ENCODE measurements around the gene FTCD.

DNA sequence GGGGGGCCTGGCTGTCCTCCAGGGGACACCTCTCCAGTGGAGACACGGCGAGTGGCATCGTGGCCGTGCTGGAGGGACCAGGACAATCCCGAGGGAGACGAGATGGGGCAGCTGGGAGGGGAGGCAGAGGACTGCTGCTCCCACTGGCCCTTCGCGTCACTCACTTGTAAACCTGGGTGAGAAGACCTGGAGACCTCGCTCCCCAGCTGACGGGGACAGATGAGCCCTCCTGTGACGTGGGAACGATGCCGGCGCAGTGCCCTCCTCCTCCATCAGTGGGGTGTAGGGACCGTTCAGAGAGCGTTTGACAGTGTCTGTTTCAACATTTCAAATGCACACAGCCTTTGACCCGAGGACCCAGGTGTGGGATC is 24.3 kb upstream of the FTCD start:
- TF ChIP-seq, protein P1, sequence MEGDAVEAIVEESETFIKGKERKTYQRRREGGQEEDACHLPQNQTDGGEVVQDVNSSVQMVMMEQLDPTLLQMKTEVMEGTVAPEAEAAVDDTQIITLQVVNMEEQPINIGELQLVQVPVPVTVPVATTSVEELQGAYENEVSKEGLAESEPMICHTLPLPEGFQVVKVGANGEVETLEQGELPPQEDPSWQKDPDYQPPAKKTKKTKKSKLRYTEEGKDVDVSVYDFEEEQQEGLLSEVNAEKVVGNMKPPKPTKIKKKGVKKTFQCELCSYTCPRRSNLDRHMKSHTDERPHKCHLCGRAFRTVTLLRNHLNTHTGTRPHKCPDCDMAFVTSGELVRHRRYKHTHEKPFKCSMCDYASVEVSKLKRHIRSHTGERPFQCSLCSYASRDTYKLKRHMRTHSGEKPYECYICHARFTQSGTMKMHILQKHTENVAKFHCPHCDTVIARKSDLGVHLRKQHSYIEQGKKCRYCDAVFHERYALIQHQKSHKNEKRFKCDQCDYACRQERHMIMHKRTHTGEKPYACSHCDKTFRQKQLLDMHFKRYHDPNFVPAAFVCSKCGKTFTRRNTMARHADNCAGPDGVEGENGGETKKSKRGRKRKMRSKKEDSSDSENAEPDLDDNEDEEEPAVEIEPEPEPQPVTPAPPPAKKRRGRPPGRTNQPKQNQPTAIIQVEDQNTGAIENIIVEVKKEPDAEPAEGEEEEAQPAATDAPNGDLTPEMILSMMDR (conservative IDR thresholded peaks at IDR 0.05; ENCODE audit: low read depth, low read length) = no peak
- no peak for TF ChIP-seq EZH2 (IDR thresholded peaks at IDR 0.05; ENCODE audit: low read length, unreplicated experiment)
- no peak for TF ChIP-seq EZH2phosphoT487 (IDR thresholded peaks at IDR 0.05; ENCODE audit: borderline replicate concordance, low read length)
